Measurements from ENCODE around the gene DTNA. TPM values are rescaled to one million over a fixed set of nuclear protein-coding genes. Genes with fewer than 3 reads are reported as not detected.

Gene DTNA
- total RNA-seq, 1 donor from 2014 or later: 1.6 TPM

DNA sequence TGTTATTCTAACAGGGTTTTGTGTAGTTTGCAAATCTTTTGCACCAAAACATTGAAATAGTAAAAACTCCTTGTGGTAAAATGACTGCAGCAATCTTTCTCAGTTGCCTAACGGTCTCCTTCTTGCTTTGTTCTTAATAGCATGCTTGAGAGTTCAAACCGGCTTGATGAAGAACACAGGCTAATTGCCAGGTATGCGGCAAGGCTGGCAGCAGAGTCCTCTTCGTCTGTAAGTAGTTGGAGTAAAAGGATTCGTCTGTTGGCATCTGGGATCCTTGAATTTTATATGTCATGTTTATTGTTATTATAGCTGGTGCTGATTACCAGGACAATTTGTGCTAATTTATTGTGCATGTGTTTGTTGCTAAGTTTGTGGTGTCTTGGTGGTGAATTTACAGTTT lies 138.1 kb downstream of the DTNA start:
- no peak for FAIRE-seq
- no peaks in the 10 kb centered on the region for H3K27me3 ChIP-seq (ENCODE audit: control insufficient read depth, insufficient read depth, low read length)
- no peak for TF ChIP-seq CTCF (IDR thresholded peaks at IDR 0.05; ENCODE audit: insufficient read depth, low read length, severe bottlenecking)
- H3K36me3 ChIP-seq (ENCODE audit: control insufficient read depth, insufficient read depth, low read length): no peaks in the 10 kb centered on the region
- no peak overlapping the region for H3K4me3 ChIP-seq (ENCODE audit: low read depth, low read length)
- no peak for DNase-seq (ENCODE audit: low read depth)

GRCh38 chr18:34848695-34849094 lies 138.6 kb downstream of the DTNA start:
- Histone ChIP-seq H3K4me3 (ENCODE audit: low read depth, low read length) (no peak overlapping the region), H3K27me3 (ENCODE audit: control insufficient read depth, insufficient read depth, low read length) (no peaks in the 10 kb centered on the region), H3K36me3 (ENCODE audit: control insufficient read depth, insufficient read depth, low read length) (no peaks in the 10 kb centered on the region)
- FAIRE-seq: no peak
- TF ChIP-seq CTCF (IDR thresholded peaks at IDR 0.05; ENCODE audit: insufficient read depth, low read length, severe bottlenecking): no peak
- DNase-seq (ENCODE audit: low read depth): no peak

DNA sequence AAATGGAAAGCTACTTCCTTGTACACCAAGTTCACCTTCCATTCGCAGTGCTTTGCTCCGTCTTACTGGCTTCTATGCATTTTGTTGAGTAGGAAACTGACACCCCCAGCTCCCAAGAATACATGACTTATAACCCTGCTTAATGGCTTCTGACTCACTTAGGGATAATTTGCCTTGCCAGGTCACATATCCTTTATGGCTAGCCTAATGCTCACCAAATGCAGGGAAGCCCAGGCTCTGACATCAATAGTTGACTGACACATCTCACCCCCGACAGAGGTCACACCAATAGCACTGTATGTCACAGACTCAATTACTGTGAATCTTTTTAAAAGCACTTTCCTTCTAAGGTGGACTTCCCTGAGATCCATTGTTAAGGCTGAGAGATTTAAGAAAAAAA lies 147.2 kb downstream of the DTNA start:
- no peak for TF ChIP-seq CTCF (IDR thresholded peaks at IDR 0.05; ENCODE audit: insufficient read depth, low read length, severe bottlenecking)
- no peaks in the 10 kb centered on the region for H3K36me3 ChIP-seq (ENCODE audit: control insufficient read depth, insufficient read depth, low read length)
- no peak overlapping the region for H3K4me3 ChIP-seq (ENCODE audit: low read depth, low read length)
- FAIRE-seq (no peak), DNase-seq (ENCODE audit: low read depth) (no peak)
- H3K27me3 ChIP-seq (ENCODE audit: control insufficient read depth, insufficient read depth, low read length): no peaks in the 10 kb centered on the region

DNA sequence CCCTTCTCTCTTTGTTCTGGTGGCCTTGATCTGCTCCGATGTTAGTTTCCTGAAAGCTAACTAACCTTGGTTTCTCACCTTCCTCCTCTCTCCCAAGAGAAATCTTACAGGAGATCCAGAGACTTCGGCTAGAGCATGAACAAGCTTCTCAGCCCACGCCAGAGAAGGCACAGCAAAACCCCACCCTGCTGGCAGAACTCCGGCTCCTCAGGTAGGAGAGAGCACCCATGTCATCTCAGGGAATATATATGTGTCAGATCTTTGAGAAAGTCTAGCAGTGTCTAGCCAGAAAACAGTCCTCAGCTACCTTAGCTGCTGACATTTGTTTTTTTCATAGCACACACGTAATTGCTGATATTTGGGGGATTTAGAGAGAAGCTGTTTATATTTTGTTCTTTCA lies 148.1 kb downstream of the DTNA start:
- TF ChIP-seq CTCF (IDR thresholded peaks at IDR 0.05; ENCODE audit: insufficient read depth, low read length, severe bottlenecking): no peak
- Histone ChIP-seq H3K4me3 (ENCODE audit: low read depth, low read length) (no peak overlapping the region), H3K36me3 (ENCODE audit: control insufficient read depth, insufficient read depth, low read length) (no peaks in the 10 kb centered on the region), H3K27me3 (ENCODE audit: control insufficient read depth, insufficient read depth, low read length) (no peaks in the 10 kb centered on the region)
- FAIRE-seq (no peak), DNase-seq (ENCODE audit: low read depth) (no peak)

DNA sequence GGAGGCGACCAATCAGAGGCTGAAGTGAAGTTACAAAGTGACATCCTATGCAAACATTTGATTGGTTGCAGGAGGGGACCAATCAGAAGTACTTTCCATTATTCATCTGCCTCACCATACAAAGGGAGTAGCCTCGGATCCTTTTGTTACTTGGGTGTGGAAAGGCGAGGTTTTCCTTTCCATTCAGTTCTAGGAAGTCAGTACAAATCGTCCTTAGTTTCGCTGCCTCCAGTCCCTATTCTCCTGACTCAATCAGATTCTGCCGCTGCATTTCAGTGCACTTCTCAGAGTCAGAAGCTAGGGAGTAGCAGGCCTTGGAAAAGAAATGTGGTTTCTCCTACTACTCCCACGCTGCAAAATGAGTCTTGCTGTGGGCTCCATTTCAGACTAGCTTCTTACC lies 149.4 kb downstream of the DTNA start:
- DNase-seq (ENCODE audit: low read depth): no peak
- H3K4me3 ChIP-seq (ENCODE audit: low read depth, low read length): no peak overlapping the region
- H3K27me3 ChIP-seq (ENCODE audit: control insufficient read depth, insufficient read depth, low read length): no peaks in the 10 kb centered on the region
- no peaks in the 10 kb centered on the region for H3K36me3 ChIP-seq (ENCODE audit: control insufficient read depth, insufficient read depth, low read length)
- TF ChIP-seq CTCF (IDR thresholded peaks at IDR 0.05; ENCODE audit: insufficient read depth, low read length, severe bottlenecking): no peak
- no peak for FAIRE-seq

- Histone ChIP-seq H3K36me3 (ENCODE audit: control insufficient read depth, insufficient read depth, low read length) (no peaks in the 10 kb centered on the region), H3K4me3 (ENCODE audit: low read depth, low read length) (no peak overlapping the region), H3K27me3 (ENCODE audit: control insufficient read depth, insufficient read depth, low read length) (no peaks in the 10 kb centered on the region)
- DNase-seq (ENCODE audit: low read depth): no peak
- TF ChIP-seq CTCF (IDR thresholded peaks at IDR 0.05; ENCODE audit: insufficient read depth, low read length, severe bottlenecking): no peak
- no peak for FAIRE-seq
Measured at GRCh38 chr18:34862561-34862960, 152.5 kb downstream of the DTNA start.
